ENCODE results near the gene PCDHGA1. TPM values are rescaled to one million over a fixed set of nuclear protein-coding genes. Genes with fewer than 3 reads are reported as not detected.
"Not testable (repeated sequence)": the region's sequence is repeated elsewhere in the genome, so short reads cannot be mapped to it uniquely, and the experiment has no call there.

PCDHGA1 gene
- total and polyA plus RNA-seq, 4 experiments from 2014 or later, result 0.58 to 0.78 TPM; not detected in 2

DNA sequence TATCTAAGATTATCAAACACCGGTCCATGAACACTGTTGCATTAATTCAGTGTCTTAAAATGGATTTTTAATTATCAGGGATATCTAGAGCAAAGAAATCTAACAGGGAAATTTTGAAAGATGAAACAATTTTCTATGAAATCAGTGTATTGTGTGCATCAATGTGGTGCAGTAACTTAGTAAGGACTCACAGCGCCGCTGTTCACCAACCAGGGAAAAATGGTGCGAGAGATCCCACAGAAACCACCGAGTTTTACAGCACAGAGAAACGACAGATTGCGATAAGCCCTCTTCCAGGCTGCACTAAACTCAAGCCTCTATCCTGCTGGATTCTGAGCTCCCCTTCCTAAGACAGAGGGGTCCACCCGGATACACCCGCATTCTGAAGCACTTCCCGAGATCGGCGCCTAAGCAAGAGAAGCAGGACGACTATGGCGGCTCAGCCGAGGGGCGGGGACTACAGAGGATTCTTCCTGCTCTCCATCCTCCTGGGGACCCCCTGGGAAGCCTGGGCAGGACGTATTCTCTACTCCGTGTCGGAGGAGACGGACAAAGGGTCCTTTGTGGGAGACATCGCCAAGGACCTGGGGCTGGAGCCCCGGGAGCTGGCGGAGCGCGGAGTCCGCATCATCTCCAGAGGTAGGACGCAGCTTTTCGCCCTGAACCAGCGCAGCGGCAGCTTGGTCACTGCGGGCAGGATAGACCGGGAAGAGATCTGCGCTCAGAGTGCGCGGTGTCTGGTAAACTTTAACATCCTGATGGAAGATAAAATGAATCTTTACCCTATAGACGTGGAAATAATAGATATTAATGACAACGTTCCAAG is 52.4 kb downstream of the PCDHGA1 start, which contains the start of gene PCDHGA7:
Gene PCDHGA7, plus strand, starts transcription at position 274 of the 826 bp plus-strand sequence. Its CDS starts 158 bp downstream, at position 432.
- ChIA-PET POLR2A (ENCODE audit: partially characterized antibody) (no interaction called here), CTCF (ENCODE audit: partially characterized antibody) (no interaction called here)
- H3K4me1 ChIP-seq (ENCODE audit: insufficient read depth, low read length), result no peaks in the 10 kb centered on the region
- intact Hi-C loops (cut with micrococcal nuclease), result no loop called here
- Mint-ChIP-seq H3K27ac (no peak within 1 kb of the TSS), H3K27me3 (peaks cover 40 to 45% of the 10 kb centered on the region in 2 donors), H3K9me3 (peaks cover 2 to 82% (median 54%) of the 10 kb centered on the region in 8 donors), H3K4me1 (peaks cover 0 to 2% (median 0%) of the 10 kb centered on the region in 4 donors), H3K36me3 (peaks cover 3 to 6% of the 10 kb centered on the region in 2 donors), H3K4me3 (peak within 1 kb of the TSS; percentile 36 to 81 (median 66))
- no peak within 1 kb of the TSS for H3K27ac ChIP-seq (ENCODE audit: low read depth, low read length)
- peaks cover 0 to 3% of the 10 kb centered on the region in 2 donors for H3K9me3 ChIP-seq (ENCODE audit: control insufficient read depth in 1 of 2, low read length in 2 of 2)
- H3K27me3 ChIP-seq (ENCODE audit: insufficient read depth, low read length), result peaks cover 19% of the 10 kb centered on the region
- H3K4me3 ChIP-seq (ENCODE audit: low read length in 2 of 2), result peak within 1 kb of the TSS in 1 of 2 donors; percentile 23
- no peak for DNase-seq
- no peaks in the 10 kb centered on the region for H3K36me3 ChIP-seq (ENCODE audit: insufficient read depth, low read length)

DNA sequence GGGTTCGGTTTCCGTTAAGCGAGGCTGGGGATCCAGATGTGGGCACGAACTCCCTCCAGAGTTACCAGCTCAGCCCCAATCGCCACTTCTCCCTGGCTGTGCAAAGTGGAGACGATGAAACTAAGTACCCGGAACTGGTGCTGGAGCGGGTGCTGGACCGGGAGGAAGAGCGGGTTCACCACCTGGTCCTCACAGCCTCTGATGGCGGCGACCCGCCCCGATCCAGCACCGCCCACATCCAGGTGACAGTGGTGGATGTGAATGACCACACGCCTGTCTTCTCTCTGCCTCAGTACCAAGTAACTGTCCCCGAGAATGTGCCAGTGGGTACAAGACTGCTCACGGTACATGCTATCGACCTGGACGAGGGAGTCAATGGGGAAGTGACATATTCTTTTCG is 53.0 kb downstream of the PCDHGA1 start:
- POLR2A ChIA-PET (ENCODE audit: partially characterized antibody), result no interaction called here
- Histone ChIP-seq H3K36me3 (ENCODE audit: insufficient read depth, low read length) (no peaks in the 10 kb centered on the region), H3K27ac (ENCODE audit: low read depth, low read length) (no peak overlapping the region), H3K9me3 (ENCODE audit: control insufficient read depth in 1 of 2, low read length in 2 of 2) (peaks cover 0 to 3% of the 10 kb centered on the region in 2 donors), H3K4me1 (ENCODE audit: insufficient read depth, low read length) (no peaks in the 10 kb centered on the region), H3K4me3 (ENCODE audit: low read length in 2 of 2) (no peak overlapping the region), H3K27me3 (ENCODE audit: insufficient read depth, low read length) (peaks cover 19% of the 10 kb centered on the region)
- intact Hi-C loops (cut with micrococcal nuclease), result no loop called here
- CTCF ChIA-PET (ENCODE audit: partially characterized antibody), result no interaction called here
- Mint-ChIP-seq H3K27ac (no peak overlapping the region), H3K27me3 (peaks cover 42 to 47% of the 10 kb centered on the region in 2 donors), H3K36me3 (peaks cover 3 to 6% of the 10 kb centered on the region in 2 donors), H3K9me3 (peaks cover 2 to 84% (median 55%) of the 10 kb centered on the region in 8 donors), H3K4me1 (peaks cover 0 to 2% (median under 1%) of the 10 kb centered on the region in 4 donors), H3K4me3 (peak overlapping the region in 2 of 8 donors; percentile 24 to 72)
- DNase-seq, result no peak

DNA sequence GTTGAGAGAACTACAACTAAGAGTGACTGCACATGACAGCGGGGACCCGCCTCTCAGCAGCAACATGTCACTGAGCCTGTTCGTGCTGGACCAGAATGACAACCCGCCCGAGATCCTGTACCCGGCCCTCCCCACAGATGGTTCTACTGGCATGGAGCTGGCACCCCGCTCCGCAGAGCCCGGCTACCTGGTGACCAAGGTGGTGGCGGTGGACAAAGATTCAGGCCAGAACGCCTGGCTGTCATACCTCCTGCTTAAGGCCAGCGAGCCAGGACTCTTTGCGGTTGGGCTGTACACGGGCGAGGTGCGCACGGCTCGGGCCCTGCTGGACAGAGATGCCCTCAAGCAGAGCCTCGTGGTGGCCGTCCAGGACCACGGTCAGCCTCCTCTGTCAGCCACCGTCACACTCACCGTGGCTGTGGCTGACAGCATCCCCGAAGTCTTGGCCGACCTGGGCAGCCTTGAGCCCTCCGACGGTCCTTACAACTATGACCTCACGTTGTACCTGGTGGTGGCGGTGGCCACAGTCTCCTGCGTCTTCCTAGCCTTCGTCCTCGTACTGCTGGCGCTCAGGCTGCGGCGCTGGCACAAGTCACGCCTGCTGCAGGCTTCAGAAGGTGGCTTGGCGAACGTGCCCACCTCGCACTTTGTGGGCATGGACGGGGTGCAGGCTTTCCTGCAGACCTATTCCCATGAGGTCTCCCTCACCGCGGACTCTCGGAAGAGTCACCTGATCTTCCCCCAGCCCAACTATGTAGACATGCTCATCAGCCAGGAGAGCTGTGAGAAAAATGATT is 54.4 kb downstream of the PCDHGA1 start:
- H3K27ac Mint-ChIP-seq, result no peak overlapping the region
- H3K27me3 Mint-ChIP-seq, result peaks cover 42 to 52% of the 10 kb centered on the region in 2 donors
- intact Hi-C loops (cut with micrococcal nuclease), result no loop called here

DNA sequence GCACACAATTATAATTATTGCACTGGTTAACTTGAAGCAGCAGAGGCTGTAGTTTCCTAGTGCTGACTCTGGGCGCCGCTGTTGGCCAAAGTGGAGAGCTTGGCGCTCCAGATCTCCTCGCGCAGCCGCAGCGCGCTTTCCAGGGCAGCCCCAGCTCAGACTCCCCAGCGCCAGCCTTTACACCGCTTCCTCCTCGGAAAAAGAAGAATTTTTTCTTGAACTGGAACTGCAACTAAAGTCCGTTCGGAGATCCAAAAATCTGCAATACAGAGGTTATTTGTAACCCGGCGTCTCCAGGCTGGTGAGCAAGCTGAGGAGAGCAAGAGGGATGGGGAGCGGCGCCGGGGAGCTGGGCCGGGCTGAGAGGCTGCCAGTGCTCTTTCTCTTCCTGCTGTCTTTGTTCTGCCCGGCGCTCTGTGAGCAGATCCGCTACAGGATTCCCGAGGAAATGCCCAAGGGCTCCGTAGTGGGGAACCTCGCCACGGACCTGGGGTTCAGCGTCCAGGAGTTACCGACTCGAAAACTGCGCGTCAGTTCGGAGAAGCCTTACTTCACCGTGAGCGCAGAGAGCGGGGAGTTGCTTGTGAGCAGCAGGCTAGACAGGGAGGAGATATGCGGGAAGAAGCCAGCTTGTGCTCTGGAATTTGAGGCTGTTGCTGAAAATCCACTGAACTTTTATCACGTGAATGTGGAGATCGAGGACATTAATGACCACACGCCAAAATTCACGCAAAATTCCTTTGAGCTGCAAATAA is 57.4 kb downstream of the PCDHGA1 start, which contains the start of gene PCDHGB4:
Gene PCDHGB4, plus strand, starts transcription at position 142 of the 755 bp plus-strand sequence. Its CDS starts 187 bp downstream, at position 329.
- H3K27ac ChIP-seq (ENCODE audit: low read depth, low read length); H3K4me3 ChIP-seq (ENCODE audit: low read length in 2 of 2); H3K36me3 ChIP-seq (ENCODE audit: insufficient read depth, low read length); POLR2A ChIA-PET (ENCODE audit: partially characterized antibody); intact Hi-C loops (cut with micrococcal nuclease); H3K4me1 Mint-ChIP-seq; H3K4me1 ChIP-seq (ENCODE audit: insufficient read depth, low read length); H3K9me3 ChIP-seq (ENCODE audit: control insufficient read depth in 1 of 2, low read length in 2 of 2): not testable (repeated sequence)
- Mint-ChIP-seq H3K9me3 (peaks cover 6 to 85% (median 68%) of the 10 kb centered on the region in 8 donors), H3K27ac (peak within 1 kb of the TSS in 2 of 7 donors; percentile 37 to 38), H3K27me3 (peaks cover 46 to 52% of the 10 kb centered on the region in 2 donors), H3K36me3 (peaks cover 0 to 13% of the 10 kb centered on the region in 2 donors), H3K4me3 (peak within 1 kb of the TSS in 6 of 8 donors; percentile 15 to 62 (median 40))
- peak in 1 of 5 donors; percentile 21 for DNase-seq
- CTCF ChIA-PET (ENCODE audit: partially characterized antibody), result interaction anchor here (0.8 kb wide), 1 partner anchor 17 kb away, joined by 4 read pairs; the partner anchor contains the start of gene PCDHGB3
- peaks cover 25% of the 10 kb centered on the region for H3K27me3 ChIP-seq (ENCODE audit: insufficient read depth, low read length)

More for the DNA sequence above, 54.4 kb downstream of the PCDHGA1 start:
- DNase-seq, result no peak
- Mint-ChIP-seq H3K4me1 (peaks cover 0 to 4% (median 1%) of the 10 kb centered on the region in 4 donors), H3K9me3 (peaks cover 4 to 82% (median 63%) of the 10 kb centered on the region in 8 donors), H3K4me3 (no peak overlapping the region), H3K36me3 (peaks cover 3 to 13% of the 10 kb centered on the region in 2 donors)
- no peaks in the 10 kb centered on the region for H3K36me3 ChIP-seq (ENCODE audit: insufficient read depth, low read length)
- peaks cover 0 to 3% of the 10 kb centered on the region in 2 donors for H3K9me3 ChIP-seq (ENCODE audit: control insufficient read depth in 1 of 2, low read length in 2 of 2)
- POLR2A ChIA-PET (ENCODE audit: partially characterized antibody), result no interaction called here
- peaks cover 22% of the 10 kb centered on the region for H3K27me3 ChIP-seq (ENCODE audit: insufficient read depth, low read length)
- CTCF ChIA-PET (ENCODE audit: partially characterized antibody), result interaction anchor here (1.1 kb wide), 1 partner anchor 173 kb away, joined by 3 read pairs; no protein-coding TSS in a partner anchor
- H3K4me3 ChIP-seq (ENCODE audit: low read length in 2 of 2), result no peak overlapping the region
- no peak overlapping the region for H3K27ac ChIP-seq (ENCODE audit: low read depth, low read length)
- no peaks in the 10 kb centered on the region for H3K4me1 ChIP-seq (ENCODE audit: insufficient read depth, low read length)

DNA sequence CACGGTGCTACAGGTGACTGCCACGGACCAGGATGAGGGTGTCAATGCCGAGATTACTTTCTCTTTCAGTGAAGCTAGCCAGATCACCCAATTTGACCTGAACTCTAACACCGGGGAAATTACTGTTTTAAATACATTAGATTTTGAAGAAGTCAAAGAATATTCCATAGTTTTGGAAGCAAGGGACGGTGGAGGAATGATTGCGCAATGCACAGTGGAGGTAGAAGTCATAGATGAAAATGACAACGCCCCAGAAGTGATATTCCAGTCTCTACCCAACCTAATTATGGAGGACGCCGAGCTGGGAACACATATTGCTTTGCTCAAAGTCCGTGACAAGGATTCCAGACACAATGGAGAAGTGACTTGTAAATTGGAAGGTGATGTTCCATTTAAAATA is 58.3 kb downstream of the PCDHGA1 start:
- Histone ChIP-seq H3K4me1 (ENCODE audit: insufficient read depth, low read length) (no peaks in the 10 kb centered on the region), H3K4me3 (ENCODE audit: low read length in 2 of 2) (no peak overlapping the region), H3K27me3 (ENCODE audit: insufficient read depth, low read length) (peaks cover 17% of the 10 kb centered on the region), H3K9me3 (ENCODE audit: control insufficient read depth in 1 of 2, low read length in 2 of 2) (peaks cover 0 to under 1% of the 10 kb centered on the region in 2 donors), H3K36me3 (ENCODE audit: insufficient read depth, low read length) (no peaks in the 10 kb centered on the region), H3K27ac (ENCODE audit: low read depth, low read length) (no peak overlapping the region)
- intact Hi-C loops (cut with micrococcal nuclease), result no loop called here
- POLR2A ChIA-PET (ENCODE audit: partially characterized antibody), result no interaction called here
- H3K36me3 Mint-ChIP-seq, result peaks cover 3 to 10% of the 10 kb centered on the region in 2 donors
- H3K27ac Mint-ChIP-seq, result peak overlapping the region in 2 of 7 donors; percentile 37 to 38
- peaks cover 7 to 85% (median 72%) of the 10 kb centered on the region in 8 donors for H3K9me3 Mint-ChIP-seq
- peaks cover 0 to 4% (median 3%) of the 10 kb centered on the region in 4 donors for H3K4me1 Mint-ChIP-seq
- DNase-seq, result no peak
- CTCF ChIA-PET (ENCODE audit: partially characterized antibody), result no interaction called here
- peaks cover 41 to 52% of the 10 kb centered on the region in 2 donors for H3K27me3 Mint-ChIP-seq
- peak overlapping the region in 1 of 8 donors; percentile 15 for H3K4me3 Mint-ChIP-seq

DNA sequence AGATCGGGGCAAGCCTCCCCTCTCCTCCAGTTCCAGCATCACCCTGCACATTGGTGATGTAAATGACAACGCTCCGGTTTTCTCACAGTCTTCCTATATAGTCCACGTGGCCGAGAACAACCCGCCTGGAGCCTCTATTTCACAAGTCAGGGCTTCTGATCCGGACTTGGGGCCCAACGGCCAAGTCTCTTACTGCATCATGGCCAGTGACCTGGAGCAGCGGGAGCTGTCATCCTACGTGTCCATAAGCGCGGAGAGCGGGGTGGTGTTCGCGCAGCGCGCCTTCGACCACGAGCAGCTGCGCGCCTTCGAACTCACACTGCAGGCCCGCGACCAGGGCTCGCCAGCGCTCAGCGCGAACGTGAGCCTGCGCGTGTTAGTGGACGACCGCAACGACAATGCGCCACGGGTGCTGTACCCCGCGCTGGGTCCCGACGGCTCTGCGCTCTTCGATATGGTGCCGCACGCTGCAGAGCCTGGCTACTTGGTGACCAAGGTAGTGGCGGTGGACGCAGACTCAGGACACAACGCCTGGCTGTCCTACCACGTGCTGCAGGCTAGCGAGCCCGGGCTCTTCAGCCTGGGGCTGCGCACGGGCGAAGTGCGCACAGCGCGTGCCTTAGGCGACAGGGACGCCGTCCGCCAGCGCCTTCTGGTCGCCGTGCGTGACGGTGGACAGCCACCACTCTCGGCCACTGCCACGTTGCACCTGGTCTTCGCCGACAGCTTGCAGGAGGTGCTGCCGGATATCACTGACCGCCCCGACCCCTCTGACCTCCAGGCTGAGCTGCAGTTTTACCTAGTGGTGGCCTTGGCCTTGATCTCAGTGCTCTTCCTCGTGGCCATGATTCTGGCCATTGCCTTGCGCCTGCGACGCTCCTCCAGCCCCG is 59.1 kb downstream of the PCDHGA1 start:
- H3K27me3 ChIP-seq (ENCODE audit: insufficient read depth, low read length), result peaks cover 17% of the 10 kb centered on the region
- Mint-ChIP-seq H3K9me3 (peaks cover 7 to 84% (median 71%) of the 10 kb centered on the region in 8 donors), H3K36me3 (peaks cover 7 to 14% of the 10 kb centered on the region in 2 donors), H3K4me1 (peaks cover 0 to 4% (median 3%) of the 10 kb centered on the region in 4 donors), H3K27me3 (peaks cover 38 to 53% of the 10 kb centered on the region in 2 donors), H3K4me3 (peak overlapping the region in 1 of 8 donors; percentile 11), H3K27ac (peak overlapping the region in 1 of 7 donors; percentile 38)
- no peaks in the 10 kb centered on the region for H3K4me1 ChIP-seq (ENCODE audit: insufficient read depth, low read length)
- ChIA-PET CTCF (ENCODE audit: partially characterized antibody) (interaction anchor here (1.0 to 1.6 kb wide), 2 partner anchors 24 to 31 kb away, joined by 3 to 7 read pairs; partner anchors contain the start of gene PCDHGA10), POLR2A (ENCODE audit: partially characterized antibody) (no interaction called here)
- H3K36me3 ChIP-seq (ENCODE audit: insufficient read depth, low read length), result no peaks in the 10 kb centered on the region
- H3K9me3 ChIP-seq (ENCODE audit: control insufficient read depth in 1 of 2, low read length in 2 of 2), result no peaks in the 10 kb centered on the region
- DNase-seq, result no peak
- no peak overlapping the region for H3K27ac ChIP-seq (ENCODE audit: low read depth, low read length)
- intact Hi-C loops (cut with micrococcal nuclease), result no loop called here
- H3K4me3 ChIP-seq (ENCODE audit: low read length in 2 of 2), result no peak overlapping the region
